Activated B cell treated with CpG ODN at 0.5 μM for 24 hours (primary cell): Measurements from ENCODE around the gene TRIM7. TPM values are rescaled to one million over a fixed set of nuclear protein-coding genes. Genes with fewer than 3 reads are reported as not detected.

Experiments
- ATAC-seq: fragments of 200-7000 bp; cut with Tn5 transposase; one replicate; pipeline ENCODE4 v1.10.0; 2021; ENCODE audit warnings: low read depth, mild to moderate bottlenecking, moderate library complexity
- CTCF ChIA-PET: fragments of 350-600 bp; sonication (Branson Sonifier 250); formaldehyde crosslinking; loops from one replicate; lab custom pipeline; 2021; ENCODE audit warnings: antibody characterized with exemption; lab: Charles Lee
- POLR2A ChIA-PET: fragments of 350-600 bp; sonication (Branson Sonifier 250); formaldehyde crosslinking; loops from one replicate; lab custom pipeline; 2021; ENCODE audit warnings: antibody characterized with exemption; lab: Charles Lee
- DNase-seq: peaks from one replicate; pipeline ENCODE4 v3.0.0; 2022
- H3K27ac Mint-ChIP-seq: one replicate; pipeline ENCODE4 v1.8.0; 2020; ENCODE audit warnings: mixed read lengths
- H3K27me3 Mint-ChIP-seq: one replicate; pipeline ENCODE4 v1.8.0; 2021; ENCODE audit warnings: mixed read lengths
- H3K36me3 Mint-ChIP-seq: one replicate; pipeline ENCODE4 v1.8.0; 2021; ENCODE audit warnings: low read depth, mixed read lengths
- H3K4me1 Mint-ChIP-seq: one replicate; pipeline ENCODE4 v1.8.0; 2021; ENCODE audit warnings: mixed read lengths
- H3K4me3 Mint-ChIP-seq: one replicate; pipeline ENCODE4 v1.8.0; 2020; ENCODE audit warnings: mild to moderate bottlenecking, mixed read lengths
- H3K9me3 Mint-ChIP-seq: one replicate; pipeline ENCODE4 v1.8.0; 2020; ENCODE audit warnings: mixed read lengths
- CTCF ChIP-seq: fragments of 200-600 bp; IDR thresholded peaks from one replicate; pipeline ENCODE4 v1.8.0; 2022; ENCODE audit warnings: antibody characterized with exemption, mild to moderate bottlenecking
- intact Hi-C: fragments of 100-400 bp; cut with micrococcal nuclease; formaldehyde crosslinking; loops from one replicate; pipeline ENCODE4 v1.15.1; 2024
- total RNA-seq: library from RNA; stranded (reverse); gene quantifications from 2 replicates; pipeline ENCODE4 v1.2.3, GENCODE V29; 2022

TRIM7 gene
- total RNA-seq, 1 donor from 2014 or later, result 0.51 TPM

- no peaks in the 10 kb centered on the region for H3K36me3 Mint-ChIP-seq
- CTCF ChIA-PET, result interaction anchor here (1.4 kb wide), 1 partner anchor 11 kb away, joined by 5 read pairs; no protein-coding TSS in a partner anchor
- H3K27ac Mint-ChIP-seq, result peak overlapping the region; percentile 51
- intact Hi-C loops, result loop anchor here (1.0 kb wide), 1 partner anchor 8 kb away; no protein-coding TSS in a partner anchor
- POLR2A ChIA-PET, result interaction anchor here (0.7 to 12.3 kb wide), 8 partner anchors 8 to 63 kb away, joined by 3 to 317 read pairs (median 4); partner anchors contain the start of genes RACK1 and TRIM41
- H3K4me3 Mint-ChIP-seq, result peak overlapping the region; percentile 5
- TF ChIP-seq CTCF, result no peak
- no peaks in the 10 kb centered on the region for H3K9me3 Mint-ChIP-seq
- no peak for DNase-seq
- H3K4me1 Mint-ChIP-seq, result peaks cover 33% of the 10 kb centered on the region
- no peaks in the 10 kb centered on the region for H3K27me3 Mint-ChIP-seq
- peak; percentile 94 for ATAC-seq
Measured at GRCh38 chr5:181198905-181199519, 6.0 kb downstream of the TRIM7 start.

- Mint-ChIP-seq H3K4me1 (peaks cover 30% of the 10 kb centered on the region), H3K4me3 (no peak overlapping the region), H3K27ac (no peak overlapping the region), H3K27me3 (no peaks in the 10 kb centered on the region), H3K36me3 (no peaks in the 10 kb centered on the region), H3K9me3 (no peaks in the 10 kb centered on the region)
- intact Hi-C loops, result no loop called here
- ChIA-PET POLR2A (interaction anchor here (0.8 to 12.3 kb wide), 5 partner anchors 9 to 46 kb away, joined by 3 to 317 read pairs (median 3); partner anchors contain the start of genes RACK1 and TRIM41), CTCF (interaction anchor here (0.7 to 1.4 kb wide), 2 partner anchors 9 to 10 kb away, joined by 3 to 5 read pairs; no protein-coding TSS in a partner anchor)
- TF ChIP-seq CTCF, result no peak
- DNase-seq, result no peak
- no peak for ATAC-seq
Measured at GRCh38 chr5:181198106-181198685, 6.8 kb downstream of the TRIM7 start.

- H3K4me1 Mint-ChIP-seq, result peaks cover 35% of the 10 kb centered on the region
- DNase-seq (no peak), ATAC-seq (no peak)
- H3K4me3 Mint-ChIP-seq, result no peak overlapping the region
- ChIA-PET POLR2A (interaction anchor here (1.6 to 12.3 kb wide), 3 partner anchors 8 to 25 kb away, joined by 8 to 317 read pairs (median 21); partner anchors contain the start of gene TRIM41), CTCF (interaction anchor here (0.7 to 1.4 kb wide), 2 partner anchors 8 to 9 kb away, joined by 3 to 5 read pairs; no protein-coding TSS in a partner anchor)
- no peaks in the 10 kb centered on the region for H3K36me3 Mint-ChIP-seq
- no peak overlapping the region for H3K27ac Mint-ChIP-seq
- no peak for TF ChIP-seq CTCF
- H3K9me3 Mint-ChIP-seq, result no peaks in the 10 kb centered on the region
- no peaks in the 10 kb centered on the region for H3K27me3 Mint-ChIP-seq
- intact Hi-C loops, result no loop called here
Measured at GRCh38 chr5:181197326-181197951, 7.6 kb downstream of the TRIM7 start.

- DNase-seq (no peak), ATAC-seq (no peak)
- POLR2A ChIA-PET, result no interaction called here
- CTCF ChIA-PET, result no interaction called here
- Mint-ChIP-seq H3K4me1 (peaks cover 41% of the 10 kb centered on the region), H3K9me3 (no peaks in the 10 kb centered on the region), H3K27me3 (peaks cover 3% of the 10 kb centered on the region), H3K27ac (no peak overlapping the region), H3K36me3 (peaks cover 14% of the 10 kb centered on the region), H3K4me3 (no peak overlapping the region)
- intact Hi-C loops, result no loop called here
- TF ChIP-seq CTCF, result no peak
Measured at GRCh38 chr5:181195249-181195761, 9.7 kb downstream of the TRIM7 start.
